GM18519 (cell line): ENCODE measurements around the gene GDPD5.

Source experiments
- ATAC-seq: cut with Tn5 transposase; IDR thresholded peaks from one replicate; pipeline ENCODE4 v1.9.1; 2021; ENCODE audit warnings: mild to moderate bottlenecking, moderate library complexity; ENCODE audit not compliant: unreplicated experiment, low FRiP score

The GDPD5 gene

DNA sequence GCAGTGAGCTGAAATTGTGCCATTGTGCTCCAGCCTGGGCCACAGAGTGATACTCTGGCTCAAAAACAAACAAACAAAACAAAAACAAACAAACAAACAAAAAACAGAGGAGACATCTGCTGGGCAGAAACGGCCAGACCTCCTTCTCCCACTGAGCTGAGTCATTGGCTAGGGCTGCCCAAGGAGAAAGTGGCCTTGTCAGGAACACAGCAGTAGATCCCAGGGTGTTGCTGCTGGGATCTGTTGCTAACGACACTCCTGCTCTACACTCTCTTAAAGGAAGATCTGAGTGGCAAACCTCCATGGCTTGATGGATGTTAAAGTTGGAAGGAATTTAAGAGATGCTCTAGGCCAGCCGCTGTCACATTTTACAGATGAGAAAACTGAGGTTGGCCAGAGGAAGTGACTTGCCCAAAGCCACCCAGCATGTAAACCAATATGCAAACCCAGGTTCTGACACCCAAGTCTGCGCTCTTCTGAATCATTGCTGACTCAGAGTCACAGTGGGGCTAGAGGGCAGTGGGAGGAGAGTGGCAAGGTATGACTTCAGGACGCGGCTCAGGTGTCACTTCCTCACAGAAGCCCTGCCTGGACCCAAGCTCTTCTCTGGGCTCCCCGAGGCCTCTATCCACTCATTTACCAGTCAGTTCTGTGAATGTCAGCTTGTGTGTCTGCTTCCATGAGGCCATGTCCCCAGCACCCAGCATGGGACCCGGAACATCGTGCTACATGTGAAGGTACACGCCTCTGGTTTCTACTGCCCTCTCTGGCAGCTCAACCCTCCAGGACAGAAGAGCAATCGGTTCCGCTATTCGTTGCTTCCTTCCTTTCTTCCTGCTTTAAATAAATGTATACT, 11.3 kb upstream of the GDPD5 start:
- peak; percentile 68 for ATAC-seq

DNA sequence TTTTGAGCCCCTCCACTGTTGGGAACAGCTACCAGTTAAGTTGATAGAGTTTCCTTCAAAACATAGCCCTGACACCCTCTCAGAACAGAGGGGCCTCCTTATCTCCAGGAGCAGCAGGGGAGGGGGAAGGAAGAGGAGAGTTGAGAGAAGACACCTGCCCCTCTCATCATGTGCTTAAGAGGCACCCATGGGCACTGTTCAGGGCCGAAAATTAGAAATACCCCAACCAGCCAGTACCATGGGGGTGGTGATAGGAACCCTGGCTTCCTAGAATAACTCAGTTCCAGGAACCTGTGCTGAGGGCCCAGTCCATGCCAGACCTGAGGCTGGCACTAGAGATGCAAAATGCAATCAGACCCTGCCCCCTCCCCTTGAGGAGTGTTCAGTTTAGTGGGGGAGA, 9.3 kb upstream of the GDPD5 start:
- ATAC-seq: no peak

DNA sequence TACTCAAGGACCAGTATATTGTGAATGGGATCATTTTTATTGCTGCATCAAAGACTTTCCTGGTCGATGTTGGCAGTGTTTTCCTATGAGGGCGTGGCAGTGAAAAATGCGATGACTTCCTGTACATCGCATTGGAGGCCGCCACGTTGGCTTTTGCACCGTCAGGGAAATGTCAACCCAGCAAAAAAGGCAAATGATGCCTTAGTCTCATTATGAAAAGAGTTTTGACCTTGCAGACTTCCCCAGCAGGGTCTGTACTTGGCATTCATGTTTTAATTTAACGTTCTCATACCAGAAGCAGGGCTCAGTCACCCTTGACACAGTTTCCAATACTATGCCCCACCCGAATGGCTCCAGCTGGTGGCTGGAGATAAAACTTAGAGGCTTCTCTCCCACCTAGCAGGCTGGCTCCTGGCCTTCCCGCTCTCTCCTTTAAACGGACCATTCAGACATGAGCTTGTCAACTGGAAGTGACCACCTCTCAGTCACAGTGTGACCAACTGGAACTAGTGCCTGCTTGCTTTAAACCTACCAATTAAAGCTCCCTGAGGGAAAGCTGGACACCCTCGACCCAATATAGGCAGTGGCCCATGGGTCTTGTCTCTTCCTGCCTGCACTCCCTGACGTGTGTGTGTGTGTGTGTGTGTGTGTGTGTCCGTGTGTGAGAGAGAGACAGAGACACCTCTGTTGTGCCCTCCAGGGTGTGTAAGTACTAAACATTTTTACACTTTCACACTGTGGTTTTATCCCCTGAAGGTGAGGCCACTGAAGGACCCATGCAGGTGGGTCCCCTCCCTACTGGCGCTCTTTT, 8.7 kb upstream of the GDPD5 start:
- ATAC-seq: no peak

DNA sequence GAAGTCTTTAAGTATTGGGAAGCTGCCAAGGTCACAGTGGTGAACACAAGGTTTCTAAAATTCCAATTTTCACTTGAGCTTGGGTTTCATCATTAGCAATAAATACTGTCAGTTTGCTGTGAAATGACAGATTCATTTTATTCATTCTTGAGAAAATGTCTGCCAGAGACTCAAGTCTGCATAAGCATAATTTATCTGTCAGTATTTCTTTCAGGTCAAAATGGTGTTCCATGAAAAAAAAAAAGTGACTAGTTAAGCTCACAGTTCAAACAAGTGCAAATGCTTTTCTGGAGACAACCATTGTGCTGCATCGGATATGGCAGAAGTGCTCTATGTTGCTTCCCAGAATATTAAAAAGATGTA, 8.1 kb upstream of the GDPD5 start:
- ATAC-seq: no peak

DNA sequence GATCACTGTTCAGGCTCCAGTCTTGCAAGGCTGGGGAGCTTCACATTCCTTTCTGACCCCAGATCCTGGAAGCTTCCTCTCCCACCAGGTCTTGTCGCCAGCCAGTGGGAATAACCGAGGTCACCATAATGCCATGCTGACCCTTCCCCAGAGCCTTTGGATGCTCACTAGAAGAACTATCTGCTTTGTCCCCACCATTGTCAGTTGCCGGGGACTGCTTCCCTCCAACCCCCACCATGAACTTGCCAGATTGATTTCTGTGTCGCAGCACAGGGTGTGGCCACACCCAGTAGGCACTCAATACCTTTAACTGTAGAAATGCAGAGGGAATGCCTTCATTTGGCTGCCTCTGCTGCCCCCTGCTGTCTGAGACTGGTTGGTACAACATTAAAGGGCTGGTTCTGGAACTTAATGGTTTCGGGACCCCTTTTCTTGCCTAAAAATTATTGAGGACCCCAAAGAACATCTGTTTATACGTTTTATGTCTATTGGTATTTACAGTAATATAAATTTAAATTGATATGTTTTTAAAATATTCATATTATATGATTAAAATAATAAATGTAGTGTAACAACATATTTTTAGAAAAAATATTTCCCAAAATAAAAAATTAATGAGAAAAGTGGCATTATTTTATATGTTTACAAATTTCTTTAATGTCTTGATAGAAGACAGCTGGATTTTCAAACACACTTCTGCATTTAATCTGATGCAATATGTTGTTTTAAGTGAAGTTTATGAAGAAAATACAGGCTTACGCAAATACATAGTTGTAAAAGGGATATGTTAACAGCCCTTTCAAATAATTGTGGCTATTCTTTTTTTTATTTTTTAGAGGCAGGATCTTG, 6.7 kb upstream of the GDPD5 start:
- ATAC-seq: no peak

DNA sequence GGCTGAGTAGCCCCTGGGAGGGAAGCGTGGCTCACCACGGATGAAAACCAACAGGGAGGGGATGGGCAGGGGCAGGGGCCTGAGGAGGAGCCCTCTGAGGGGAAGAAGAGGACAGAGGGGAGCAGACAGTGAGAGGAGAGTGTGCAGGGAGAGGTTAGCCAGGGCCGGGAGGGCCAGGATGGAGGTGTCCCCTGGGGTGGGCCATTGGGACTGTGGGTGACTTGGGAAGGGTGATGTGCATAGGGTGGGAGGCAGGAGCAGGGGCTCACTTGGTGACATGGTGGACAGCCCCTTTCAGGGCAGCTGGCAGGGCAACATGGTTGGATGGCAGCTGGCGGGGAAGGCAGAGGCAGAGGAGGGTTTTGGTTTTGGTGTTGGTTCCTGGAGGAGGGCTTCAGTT, 5.6 kb upstream of the GDPD5 start:
- no peak for ATAC-seq

DNA sequence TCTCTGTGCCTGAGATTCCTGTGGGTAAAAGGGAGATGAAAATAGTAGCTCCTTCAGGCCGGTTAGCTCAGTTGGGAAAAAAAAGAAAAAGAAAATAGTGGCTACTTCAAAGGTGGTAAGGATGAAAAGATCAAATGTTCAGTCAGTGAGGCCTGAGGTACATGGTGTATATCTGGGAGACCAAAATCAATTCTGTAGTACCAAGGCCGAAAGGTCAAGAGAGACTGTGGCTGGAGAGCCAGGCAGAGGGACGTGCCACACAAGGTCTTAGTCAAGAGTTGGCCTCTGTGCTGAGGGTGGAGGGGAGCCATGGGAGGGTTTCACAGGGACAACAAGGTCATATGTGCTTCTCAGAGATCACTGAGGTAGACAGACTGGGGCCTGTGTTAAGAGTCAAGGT, 4.8 kb upstream of the GDPD5 start:
- ATAC-seq: no peak

DNA sequence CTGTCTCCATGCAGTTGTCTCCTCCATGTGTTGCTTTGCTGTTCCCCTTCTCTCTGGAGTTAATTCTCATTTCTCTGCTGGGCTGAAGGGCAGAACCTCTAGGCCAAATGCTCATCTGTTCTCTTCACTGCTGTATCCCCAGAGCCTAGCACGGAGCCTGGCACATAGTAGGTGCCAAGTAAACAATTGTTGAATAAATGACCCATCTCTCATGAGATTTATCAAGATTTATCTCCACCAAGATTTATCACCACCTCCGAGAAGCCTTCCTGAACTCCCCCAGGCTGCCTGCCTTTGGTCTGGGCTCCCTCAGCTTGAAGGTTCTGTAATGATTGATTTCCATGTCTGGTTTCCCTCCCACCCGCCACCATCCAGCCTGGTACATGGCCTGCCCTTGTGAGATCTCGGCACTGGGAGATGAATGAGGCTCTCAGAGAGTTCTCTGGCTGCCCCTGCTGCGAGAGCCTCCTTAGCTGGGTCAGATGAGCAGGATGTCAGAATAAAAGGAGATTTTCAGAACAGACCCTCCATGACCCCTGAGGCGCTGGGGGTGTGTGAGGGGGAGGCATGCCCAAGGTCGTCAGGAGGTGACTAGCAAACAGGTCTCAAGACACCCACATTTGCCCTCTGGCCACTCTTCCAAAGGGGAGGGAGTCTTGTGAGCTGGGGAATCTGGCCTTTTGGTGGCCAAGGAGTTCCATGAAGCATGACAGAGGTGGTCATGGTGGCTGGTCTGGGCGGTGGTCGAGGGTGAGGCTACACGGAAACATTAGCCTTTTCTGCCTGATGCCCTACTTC, 2.4 kb upstream of the GDPD5 start:
- ATAC-seq: no peak

DNA sequence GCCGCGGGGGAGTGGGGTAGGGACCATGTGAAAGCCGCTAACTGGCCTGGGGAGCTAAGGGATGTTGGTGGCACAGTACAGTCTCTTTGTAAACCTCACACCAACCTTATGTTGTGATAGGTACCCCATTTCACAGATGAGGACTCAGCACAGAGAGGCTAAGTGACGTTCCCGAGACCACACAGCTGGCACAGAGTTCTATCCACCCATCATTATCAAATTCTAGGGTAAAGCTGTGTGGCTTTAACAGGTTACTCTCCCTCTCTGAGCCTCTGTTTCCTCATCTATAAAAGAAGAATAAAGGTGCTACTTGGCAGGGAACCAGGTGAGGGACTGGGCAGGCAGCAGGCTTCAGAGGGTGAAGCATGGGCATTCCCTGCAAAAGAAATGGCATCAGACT, 1.4 kb upstream of the GDPD5 start:
- no peak for ATAC-seq

DNA sequence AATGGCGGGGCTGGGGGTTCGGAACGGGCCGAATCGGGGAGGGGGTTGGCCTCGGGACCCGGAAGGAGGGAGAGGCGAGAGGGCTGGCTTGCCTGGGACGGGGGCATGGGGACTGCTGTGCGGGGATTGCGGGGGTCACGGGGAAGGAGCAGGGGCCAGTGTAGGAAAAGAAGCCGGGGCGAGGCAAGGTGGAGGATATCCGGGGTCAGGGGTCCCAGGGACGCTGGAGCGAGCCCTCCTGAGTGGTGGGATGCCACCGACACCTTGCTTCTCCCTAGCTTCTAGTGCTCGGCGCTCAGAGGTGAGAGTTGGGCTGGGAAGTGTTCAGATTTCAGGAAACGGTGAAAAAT, 426 bp upstream of the GDPD5 start:
- no peak for ATAC-seq

DNA sequence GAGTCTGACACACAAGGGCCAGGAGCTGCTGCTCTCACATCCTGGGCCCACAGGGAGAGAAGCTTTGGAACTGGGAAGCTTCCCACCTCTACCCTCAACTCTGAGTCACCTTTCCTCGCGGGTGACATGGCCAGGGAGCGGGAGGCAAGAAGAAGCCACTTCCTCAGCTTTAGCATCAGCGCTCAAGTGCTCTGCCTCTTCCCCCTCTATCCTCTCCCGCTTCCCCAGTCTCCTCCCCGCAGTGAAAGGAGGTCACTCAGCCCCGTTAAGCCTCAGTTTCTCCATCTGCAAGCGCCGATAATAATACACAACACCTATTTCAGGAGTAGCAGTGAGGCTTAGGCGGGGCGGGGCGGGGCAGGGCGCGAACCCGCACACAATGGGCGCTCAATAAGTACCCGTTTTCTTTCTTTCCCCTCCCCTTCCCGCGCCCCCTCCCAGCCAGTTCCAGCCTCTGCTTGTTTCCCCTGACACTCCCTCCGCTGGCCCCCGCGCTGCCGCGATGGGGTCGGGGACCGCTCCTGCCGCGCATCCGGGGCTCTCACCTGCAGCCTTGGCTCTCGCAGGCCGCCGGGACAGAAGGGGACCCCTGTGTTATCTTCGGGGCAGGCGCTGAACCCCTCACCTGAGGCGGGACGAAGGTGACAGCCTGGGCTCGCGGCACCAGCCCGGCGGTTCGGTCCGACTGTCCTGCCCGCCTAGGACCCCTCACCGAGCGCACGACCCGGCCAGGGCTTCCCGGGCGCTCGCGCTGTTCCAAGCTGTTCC, 892 bp downstream of the GDPD5 start:
- ATAC-seq: no peak

DNA sequence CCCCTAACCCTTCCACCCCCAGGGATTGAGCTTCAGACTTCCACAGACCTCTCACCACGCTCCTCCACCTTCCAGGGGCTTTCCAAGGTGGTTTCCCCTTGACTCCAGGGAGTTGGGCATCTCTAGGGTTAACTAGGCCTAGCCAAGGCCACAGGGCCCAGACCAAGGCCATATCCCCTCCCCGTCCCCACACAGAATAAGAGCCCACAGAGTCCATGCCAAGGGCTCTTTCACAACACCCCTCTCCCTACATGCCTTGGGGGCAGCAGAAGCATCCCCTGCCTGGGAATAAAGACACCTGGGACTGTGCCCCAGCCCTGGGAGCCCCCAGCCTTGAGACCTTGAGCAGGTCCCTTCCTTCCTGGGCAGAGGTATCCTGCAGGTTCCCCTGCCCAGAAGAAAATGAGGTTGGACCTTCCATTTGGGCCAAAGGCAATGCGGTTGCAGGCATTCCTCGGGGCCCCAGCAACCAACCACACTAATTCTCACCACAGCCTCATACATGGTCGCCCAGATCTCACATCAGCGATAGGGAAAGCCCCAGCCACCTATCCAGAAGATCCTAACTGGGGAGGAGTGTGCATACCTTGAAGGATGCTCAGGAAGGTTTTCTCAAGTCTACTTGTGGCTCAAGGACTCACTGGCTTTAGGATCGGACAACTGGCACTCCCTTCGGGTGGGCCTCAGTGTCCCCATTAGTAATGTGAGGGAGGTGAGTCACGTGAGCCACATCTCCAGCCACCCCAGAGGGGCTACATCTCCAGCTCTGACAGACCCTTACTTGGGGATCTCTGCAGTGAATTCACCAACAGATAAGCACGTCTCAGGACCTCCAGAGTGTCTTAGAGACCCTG, 1.7 kb downstream of the GDPD5 start:
- ATAC-seq: no peak

DNA sequence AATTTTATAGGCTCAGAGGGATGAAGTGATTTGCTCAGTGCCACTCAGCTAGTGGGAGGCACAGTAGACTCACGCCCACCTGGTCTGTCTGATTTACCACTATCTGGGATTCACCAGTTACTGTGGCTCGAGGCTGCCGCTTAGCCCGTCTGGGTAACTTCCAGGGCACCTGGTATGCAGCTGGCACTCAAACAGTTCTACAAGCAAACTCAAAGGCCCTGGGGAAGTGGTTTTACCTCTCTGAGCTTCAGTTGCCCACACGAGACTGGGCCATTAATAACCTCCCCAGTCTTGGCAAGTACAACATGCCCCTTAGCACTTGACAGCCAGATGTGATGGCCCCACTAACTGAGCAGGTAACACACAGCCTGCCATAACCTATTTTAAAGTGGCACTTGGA, 2.6 kb downstream of the GDPD5 start:
- ATAC-seq: no peak

DNA sequence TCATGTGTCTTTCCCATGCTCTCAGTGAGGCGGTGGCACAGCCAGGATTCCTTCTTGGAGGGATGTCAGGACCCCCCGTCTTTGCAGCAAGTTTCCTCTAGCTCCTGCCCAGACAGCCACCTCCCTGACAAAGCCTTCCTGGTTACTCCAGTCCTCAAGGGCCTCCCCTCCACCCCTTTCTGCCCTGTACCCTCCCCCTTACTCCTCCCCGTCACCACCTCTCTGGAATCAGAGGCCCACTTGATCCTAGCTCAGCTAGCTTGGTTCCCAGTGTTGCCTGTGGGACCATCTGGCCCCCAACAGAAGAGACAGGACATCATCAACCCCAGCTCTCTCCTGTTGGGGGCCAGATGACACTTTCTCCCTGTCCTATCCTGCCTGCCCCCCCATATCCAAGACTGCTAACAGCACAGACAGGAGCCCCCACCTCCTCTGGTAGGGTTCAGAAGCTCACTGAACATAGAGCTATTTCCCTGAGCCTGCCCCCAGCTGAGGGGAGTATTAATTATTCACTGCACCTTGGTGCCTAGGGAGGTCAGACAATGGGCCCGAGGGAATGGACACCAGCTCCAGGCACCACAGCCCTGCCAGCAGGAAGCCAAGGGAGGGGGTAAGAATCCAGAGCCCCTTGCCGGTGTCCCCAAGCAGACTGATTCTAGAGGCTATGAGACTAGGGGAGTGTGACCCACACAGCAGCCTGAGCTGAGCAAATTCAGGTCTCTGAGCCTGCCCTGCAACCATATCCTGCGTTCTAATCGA, 3.3 kb downstream of the GDPD5 start:
- no peak for ATAC-seq

DNA sequence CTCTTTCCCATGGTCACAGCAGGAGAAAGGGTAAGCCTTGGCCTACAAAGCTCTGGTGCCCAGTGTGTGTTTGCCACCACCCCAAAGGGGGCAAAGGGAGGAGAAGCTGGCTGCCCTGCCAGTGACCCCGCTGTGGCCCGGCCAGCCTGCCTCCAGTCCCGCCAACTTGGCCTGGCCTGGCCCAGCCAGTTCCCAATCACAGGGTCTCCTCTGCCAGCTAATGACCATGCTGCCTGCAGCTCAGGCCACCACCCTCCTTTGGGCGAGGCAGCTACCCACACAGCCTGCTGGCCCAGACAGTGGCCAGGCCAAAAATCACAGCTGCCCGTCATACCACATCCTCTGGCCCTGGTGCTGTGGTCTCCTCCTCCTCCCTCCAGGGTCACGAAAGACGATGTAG, 5.1 kb downstream of the GDPD5 start:
- no peak for ATAC-seq

DNA sequence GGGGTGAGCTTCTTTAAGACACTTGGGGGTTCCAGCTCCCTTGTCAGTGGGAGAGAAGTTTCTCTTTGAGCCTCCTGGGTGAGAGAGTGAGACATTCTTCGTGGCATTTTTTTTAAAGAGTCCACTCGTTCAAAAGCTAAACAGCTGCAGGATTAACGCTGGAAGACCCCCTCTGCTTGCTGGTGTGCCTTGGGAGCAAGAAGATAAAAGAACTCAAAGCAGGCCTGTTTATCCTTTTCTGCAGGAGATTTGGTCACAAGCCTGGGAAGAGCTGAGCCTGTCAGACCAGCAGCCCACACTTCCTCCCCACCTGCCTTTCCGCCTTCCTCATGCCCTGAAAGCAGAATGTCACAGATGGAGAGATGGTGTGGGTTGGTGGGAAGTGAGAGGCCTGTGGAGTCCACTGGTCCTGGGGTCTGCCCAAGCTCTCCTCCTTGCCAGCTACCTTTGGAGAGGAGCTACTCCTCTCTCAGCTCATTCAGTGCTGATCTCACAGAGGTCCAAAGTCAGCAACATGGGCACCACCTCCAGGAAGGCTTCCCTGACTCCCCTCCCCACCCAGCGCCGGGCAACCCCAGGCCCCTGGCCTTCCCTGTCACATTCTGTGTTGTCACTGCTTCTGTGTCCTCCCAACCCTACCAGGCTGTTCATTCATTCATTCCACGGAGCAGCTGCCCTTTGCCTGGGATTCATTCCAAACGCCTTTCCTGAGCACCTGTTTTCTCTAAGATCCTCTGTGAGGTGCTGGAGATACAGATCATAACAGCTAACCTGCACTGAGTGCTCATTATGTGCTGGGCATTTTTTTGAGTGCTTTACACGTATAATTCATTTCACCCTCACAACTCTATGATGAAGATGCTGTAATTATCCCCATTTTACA, 6.7 kb downstream of the GDPD5 start:
- no peak for ATAC-seq

DNA sequence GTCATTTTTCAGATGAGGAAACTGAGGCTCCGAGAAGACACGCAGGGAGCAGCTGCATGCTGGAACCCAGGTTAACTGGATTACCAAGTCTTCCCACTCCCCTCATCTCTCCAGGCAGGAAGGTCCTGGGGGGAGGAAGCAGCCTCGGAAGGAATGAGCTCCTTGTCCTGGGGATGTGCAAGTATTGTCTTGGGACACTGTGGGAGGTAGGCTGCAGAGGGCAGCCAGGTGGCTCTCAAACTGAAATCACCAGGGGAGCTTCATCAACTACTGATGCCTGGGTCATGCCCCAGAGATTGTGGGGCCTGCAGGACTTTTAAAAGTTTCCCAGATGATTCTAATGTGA, 7.6 kb downstream of the GDPD5 start:
- ATAC-seq: no peak
